Measurements from ENCODE around the gene BACH2.

DNA sequence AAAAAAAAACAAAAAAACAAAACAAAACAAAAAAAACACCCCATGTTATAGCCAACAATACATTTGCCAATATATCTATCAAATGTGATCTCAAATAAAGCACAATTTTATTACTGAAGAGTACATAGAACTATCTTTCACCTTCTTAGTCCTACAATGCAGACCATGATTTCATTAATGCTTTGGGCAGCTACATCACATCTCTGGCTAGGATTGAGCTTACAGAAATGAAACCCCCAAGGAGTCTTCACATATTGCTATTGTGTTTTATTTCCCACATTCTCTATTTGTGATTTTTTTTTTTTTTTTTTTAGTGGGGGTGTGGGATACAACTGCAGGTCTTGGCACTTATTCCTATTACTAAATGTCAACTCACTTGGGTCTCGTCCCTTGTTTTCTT, 189.3 kb downstream of the BACH2 start:
- TF ChIP-seq POLR2A (IDR thresholded peaks at IDR 0.05) (no peak), EP300 (IDR thresholded peaks at IDR 0.05) (no peak), POLR2AphosphoS5 (IDR thresholded peaks at IDR 0.05) (no peak)
- TF ChIP-seq, protein P1, sequence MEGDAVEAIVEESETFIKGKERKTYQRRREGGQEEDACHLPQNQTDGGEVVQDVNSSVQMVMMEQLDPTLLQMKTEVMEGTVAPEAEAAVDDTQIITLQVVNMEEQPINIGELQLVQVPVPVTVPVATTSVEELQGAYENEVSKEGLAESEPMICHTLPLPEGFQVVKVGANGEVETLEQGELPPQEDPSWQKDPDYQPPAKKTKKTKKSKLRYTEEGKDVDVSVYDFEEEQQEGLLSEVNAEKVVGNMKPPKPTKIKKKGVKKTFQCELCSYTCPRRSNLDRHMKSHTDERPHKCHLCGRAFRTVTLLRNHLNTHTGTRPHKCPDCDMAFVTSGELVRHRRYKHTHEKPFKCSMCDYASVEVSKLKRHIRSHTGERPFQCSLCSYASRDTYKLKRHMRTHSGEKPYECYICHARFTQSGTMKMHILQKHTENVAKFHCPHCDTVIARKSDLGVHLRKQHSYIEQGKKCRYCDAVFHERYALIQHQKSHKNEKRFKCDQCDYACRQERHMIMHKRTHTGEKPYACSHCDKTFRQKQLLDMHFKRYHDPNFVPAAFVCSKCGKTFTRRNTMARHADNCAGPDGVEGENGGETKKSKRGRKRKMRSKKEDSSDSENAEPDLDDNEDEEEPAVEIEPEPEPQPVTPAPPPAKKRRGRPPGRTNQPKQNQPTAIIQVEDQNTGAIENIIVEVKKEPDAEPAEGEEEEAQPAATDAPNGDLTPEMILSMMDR (IDR thresholded peaks at IDR 0.05) = no peak

Data from upper lobe of left lung (tissue), 4 donors.